Progenitor cell of endocrine pancreas (in vitro differentiated cells): Measurements from ENCODE around the gene SOCS7. TPM values are rescaled to one million over a fixed set of nuclear protein-coding genes. Genes with fewer than 3 reads are reported as not detected.

Source experiments
- DNase-seq: peaks from one replicate; pipeline ENCODE4 v3.0.0; 2021; ENCODE audit warnings: low spot score; ENCODE audit not compliant: unreplicated experiment
- H3K27ac Mint-ChIP-seq: 2 replicates; pipeline ENCODE4 v1.8.0; 2021; ENCODE audit warnings: mild to moderate bottlenecking, moderate library complexity, mixed read lengths
- H3K27me3 Mint-ChIP-seq: 2 replicates; pipeline ENCODE4 v1.8.0; 2021; ENCODE audit warnings: mixed read lengths
- H3K36me3 Mint-ChIP-seq: 2 replicates; pipeline ENCODE4 v1.8.0; 2022; ENCODE audit warnings: mixed read lengths; ENCODE audit not compliant: insufficient read depth
- H3K4me1 Mint-ChIP-seq: 2 replicates; pipeline ENCODE4 v1.8.0; 2021; ENCODE audit warnings: low read depth, mixed read lengths
- H3K4me3 Mint-ChIP-seq: 2 replicates; pipeline ENCODE4 v1.8.0; 2021; ENCODE audit warnings: low read depth, mild to moderate bottlenecking, moderate library complexity, mixed read lengths
- H3K9me3 Mint-ChIP-seq: 2 replicates; pipeline ENCODE4 v1.8.0; 2021; ENCODE audit warnings: low read depth, mixed read lengths
- total RNA-seq: library from RNA; stranded (reverse); gene quantifications from 2 replicates; pipeline ENCODE4 v1.2.1, GENCODE V29; 2021
- TF ChIP-seq, protein P1 (sequence below): fragments of 200-600 bp; sonication (generic); IDR thresholded peaks from one replicate; pipeline ENCODE4 v1.5.0; 2021; ENCODE audit warnings: antibody characterized with exemption, mild to moderate bottlenecking; ENCODE audit not compliant: unreplicated experiment

Gene SOCS7
- total RNA-seq, 1 donor from 2014 or later, result 31.6 TPM

DNA sequence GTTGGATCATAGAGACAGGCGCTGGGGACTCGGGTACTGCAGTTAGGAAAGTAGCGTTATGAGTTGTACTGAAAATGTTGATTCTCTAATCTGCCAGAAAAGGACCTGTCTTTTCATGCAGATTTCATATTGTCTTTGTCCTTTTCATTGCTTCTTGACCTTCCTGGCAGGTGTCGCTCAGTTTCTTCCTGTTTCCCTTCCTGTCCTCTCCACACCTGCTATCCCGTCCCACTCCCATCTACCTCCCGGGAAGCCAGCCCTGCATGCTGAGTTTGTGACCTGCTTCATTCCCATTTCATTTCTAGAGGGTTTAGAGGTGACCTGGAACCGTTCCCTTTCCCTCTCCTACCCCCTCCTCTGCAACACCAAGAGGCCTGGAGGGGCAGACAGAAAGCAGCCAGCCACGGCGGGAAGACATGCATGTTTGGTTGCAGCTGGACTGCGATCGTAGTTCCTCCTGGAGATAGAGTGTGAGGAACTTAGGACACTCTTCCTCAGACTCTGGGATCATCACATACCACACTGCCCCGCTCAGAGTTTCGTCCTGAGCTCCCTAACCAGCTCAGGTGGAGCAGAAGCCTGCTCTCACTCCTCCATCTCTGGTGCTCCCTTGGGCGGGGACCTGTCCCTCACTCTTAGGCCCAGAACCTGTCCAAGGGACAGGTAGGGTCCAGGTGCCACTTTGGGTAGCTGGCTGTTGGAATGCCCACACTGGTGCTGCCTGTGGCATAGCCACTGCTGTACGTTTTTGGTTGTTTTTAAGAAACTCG, 52.7 kb downstream of the SOCS7 start:
- H3K27ac Mint-ChIP-seq, result peak overlapping the region; percentile 75

DNA sequence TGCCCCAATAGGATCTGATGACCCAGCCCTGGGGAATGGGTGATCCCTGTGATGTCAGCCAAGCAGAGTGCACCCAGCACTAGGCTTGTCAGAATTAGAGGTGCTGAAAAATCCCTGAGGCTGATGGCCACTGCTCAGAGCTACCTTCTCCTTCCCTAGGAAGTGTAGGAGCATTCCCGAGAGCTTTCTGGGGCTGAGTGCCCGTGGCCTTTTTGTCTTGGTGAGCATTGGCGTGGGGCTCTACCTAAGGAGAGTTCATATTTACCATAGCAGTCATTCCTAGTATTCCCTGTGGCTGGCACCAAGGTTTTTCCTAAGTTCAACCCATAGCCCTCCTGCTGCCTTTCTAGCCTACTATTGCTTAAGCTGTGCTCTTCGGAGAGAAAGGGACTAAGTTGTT, 54.0 kb downstream of the SOCS7 start:
- peaks cover 4% of the 10 kb centered on the region for H3K4me1 Mint-ChIP-seq
- H3K27me3 Mint-ChIP-seq, result peaks cover 5% of the 10 kb centered on the region
- no peak for DNase-seq
- no peak overlapping the region for H3K27ac Mint-ChIP-seq
- peaks cover 4% of the 10 kb centered on the region for H3K36me3 Mint-ChIP-seq
- TF ChIP-seq, protein P1, sequence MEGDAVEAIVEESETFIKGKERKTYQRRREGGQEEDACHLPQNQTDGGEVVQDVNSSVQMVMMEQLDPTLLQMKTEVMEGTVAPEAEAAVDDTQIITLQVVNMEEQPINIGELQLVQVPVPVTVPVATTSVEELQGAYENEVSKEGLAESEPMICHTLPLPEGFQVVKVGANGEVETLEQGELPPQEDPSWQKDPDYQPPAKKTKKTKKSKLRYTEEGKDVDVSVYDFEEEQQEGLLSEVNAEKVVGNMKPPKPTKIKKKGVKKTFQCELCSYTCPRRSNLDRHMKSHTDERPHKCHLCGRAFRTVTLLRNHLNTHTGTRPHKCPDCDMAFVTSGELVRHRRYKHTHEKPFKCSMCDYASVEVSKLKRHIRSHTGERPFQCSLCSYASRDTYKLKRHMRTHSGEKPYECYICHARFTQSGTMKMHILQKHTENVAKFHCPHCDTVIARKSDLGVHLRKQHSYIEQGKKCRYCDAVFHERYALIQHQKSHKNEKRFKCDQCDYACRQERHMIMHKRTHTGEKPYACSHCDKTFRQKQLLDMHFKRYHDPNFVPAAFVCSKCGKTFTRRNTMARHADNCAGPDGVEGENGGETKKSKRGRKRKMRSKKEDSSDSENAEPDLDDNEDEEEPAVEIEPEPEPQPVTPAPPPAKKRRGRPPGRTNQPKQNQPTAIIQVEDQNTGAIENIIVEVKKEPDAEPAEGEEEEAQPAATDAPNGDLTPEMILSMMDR, result no peak
- H3K4me3 Mint-ChIP-seq, result no peak overlapping the region
- H3K9me3 Mint-ChIP-seq, result no peaks in the 10 kb centered on the region

More for the DNA sequence above, 52.7 kb downstream of the SOCS7 start:
- H3K4me3 Mint-ChIP-seq, result no peak overlapping the region
- no peaks in the 10 kb centered on the region for H3K9me3 Mint-ChIP-seq
- peaks cover 6% of the 10 kb centered on the region for H3K36me3 Mint-ChIP-seq
- TF ChIP-seq, protein P1, result no peak
- peaks cover 4% of the 10 kb centered on the region for H3K4me1 Mint-ChIP-seq
- no peaks in the 10 kb centered on the region for H3K27me3 Mint-ChIP-seq
- no peak for DNase-seq

DNA sequence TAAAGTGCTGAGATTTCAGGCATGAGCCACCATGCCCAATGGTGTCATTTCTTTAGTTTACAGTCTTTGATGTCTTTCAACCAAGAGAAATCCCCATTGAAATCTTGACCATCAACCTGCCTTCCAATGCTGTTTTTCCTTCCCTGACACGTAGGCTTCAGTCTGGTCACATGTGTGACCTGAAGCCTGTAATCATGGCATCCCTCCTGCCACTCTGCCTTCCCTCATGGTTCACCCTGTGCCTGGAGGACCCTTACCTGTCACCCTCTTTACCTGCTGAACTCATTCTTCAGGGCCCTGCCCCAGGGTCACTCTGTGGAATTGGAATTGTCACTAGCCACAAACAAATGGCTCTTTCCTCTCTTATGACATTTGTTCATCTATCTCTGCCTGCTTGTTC, 58.6 kb downstream of the SOCS7 start:
- H3K9me3 Mint-ChIP-seq, result no peaks in the 10 kb centered on the region
- H3K36me3 Mint-ChIP-seq, result no peaks in the 10 kb centered on the region
- TF ChIP-seq, protein P1, result no peak
- no peak for DNase-seq
- H3K4me1 Mint-ChIP-seq, result peaks cover 1% of the 10 kb centered on the region
- no peak overlapping the region for H3K27ac Mint-ChIP-seq
- peaks cover 17% of the 10 kb centered on the region for H3K27me3 Mint-ChIP-seq
- no peak overlapping the region for H3K4me3 Mint-ChIP-seq

DNA sequence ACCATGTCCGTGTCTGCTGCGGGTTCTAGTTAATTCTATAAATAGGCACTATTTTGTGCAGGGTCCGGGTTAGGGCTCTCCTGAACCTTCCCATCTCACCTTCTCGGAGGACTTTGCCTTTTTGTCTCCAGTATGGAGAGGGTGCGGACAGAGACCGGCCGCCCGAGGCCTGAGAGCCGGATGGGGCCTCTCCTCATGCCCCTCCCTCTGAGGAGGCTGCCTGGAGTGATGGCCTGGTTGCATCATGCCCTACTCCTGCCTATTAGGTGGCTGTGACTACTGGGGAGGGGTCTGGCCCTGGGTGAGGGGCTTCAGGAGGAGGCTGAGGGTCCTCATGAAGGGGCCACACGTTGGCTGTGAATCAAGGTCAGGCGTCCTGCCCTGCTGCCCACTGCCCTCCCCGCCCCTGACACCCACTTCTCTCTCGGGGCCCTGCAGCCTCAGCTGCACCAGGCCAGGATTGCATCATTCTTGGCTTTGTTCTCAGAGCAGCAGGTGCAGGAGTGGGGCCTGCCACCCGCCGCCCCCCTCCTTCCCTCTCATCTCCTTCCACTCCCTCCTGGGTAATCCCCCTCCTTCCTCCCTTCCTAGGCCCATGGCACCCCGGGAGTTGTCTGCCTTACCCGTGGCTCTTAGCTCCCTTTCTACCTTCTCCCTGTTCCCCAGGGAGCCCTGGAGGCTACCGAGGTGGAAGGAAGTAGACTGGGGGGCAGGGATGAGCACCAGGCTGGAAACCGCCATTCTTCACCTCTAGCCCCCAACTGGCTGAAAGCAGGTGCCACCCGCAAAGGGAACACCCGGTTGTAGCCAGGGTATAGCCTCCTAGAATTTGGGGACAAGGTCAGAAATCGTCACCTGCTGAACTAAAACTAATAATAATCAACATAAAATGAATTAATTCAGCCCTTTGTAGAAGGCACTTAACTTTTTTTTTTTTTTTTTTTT, 63.9 kb downstream of the SOCS7 start:
- H3K4me3 Mint-ChIP-seq, result no peak overlapping the region
- TF ChIP-seq, protein P1, result no peak
- DNase-seq, result no peak
- H3K27ac Mint-ChIP-seq, result peak overlapping the region; percentile 77
- H3K36me3 Mint-ChIP-seq, result no peaks in the 10 kb centered on the region
- no peaks in the 10 kb centered on the region for H3K9me3 Mint-ChIP-seq
- peaks cover 5% of the 10 kb centered on the region for H3K4me1 Mint-ChIP-seq
- peaks cover 49% of the 10 kb centered on the region for H3K27me3 Mint-ChIP-seq

DNA sequence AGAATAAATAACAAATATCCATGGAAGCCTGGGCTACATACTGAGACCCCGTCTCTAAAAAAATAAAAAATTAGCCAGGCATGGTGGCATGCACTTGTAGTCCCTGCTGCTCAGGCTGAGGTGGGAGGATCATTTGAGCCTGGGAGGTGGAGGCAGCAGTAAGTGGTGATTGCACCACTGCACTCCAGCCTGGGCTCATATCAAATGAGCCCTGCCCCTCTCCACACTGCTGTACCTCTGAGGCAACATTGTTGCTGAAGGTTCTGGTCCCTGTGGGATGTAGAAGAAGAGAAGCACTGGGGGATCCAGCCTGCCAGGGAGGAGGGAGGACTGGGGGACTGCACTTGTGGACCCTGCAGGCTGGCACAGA, 65.2 kb downstream of the SOCS7 start:
- DNase-seq, result no peak
- Mint-ChIP-seq H3K9me3 (no peaks in the 10 kb centered on the region), H3K27ac (no peak overlapping the region), H3K4me3 (no peak overlapping the region), H3K36me3 (no peaks in the 10 kb centered on the region), H3K27me3 (peaks cover 59% of the 10 kb centered on the region), H3K4me1 (peaks cover 5% of the 10 kb centered on the region)
- TF ChIP-seq, protein P1, result no peak
